Activated CD4-positive, alpha-beta T cell treated with anti-CD3 and anti-CD28 coated beads, Interleukin-2, amount 50 U/mL, for 48 hours (primary cell): ENCODE measurements around the gene ITGAD.

Experiments used
- DNase-seq, 2 experiments: peaks; one replicate each; pipeline ENCODE4 v3.0.0-alpha.2; 2020

ITGAD gene

DNA sequence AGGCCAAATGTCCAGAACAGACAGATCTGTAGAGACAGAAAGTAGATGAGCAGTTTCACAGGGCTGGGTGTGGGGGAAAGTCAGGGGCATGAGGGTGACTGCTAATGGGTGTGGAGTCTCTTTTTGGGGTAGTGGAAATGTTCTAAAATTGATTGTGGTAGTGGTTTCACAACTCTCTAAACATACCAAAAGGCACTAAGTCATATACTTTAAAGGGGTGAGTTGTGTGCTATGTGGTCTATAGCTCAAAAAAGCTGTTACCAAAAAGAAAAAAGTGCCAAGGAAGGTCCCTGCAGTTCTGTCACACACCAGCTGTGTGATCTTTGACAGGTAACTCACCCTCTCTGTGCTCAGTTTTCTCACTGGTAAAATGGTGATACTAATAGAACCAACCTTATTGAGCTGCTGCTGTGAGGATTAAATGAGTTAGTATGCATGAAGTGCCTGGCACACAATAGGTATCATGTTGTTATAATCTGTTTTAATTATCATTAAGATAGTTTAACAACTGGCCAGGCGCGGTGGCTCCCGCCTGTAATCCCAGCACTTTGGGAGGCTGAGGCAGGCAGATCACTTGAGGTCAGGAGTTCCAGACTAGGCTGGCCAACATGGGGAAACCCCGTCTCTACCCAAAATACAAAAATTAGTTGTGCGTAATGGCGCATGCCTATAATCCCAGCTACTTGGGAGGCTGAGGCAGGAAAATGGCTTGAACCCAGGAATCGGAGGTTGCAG is 27.8 kb upstream of the ITGAD start:
- no peak for DNase-seq

DNA sequence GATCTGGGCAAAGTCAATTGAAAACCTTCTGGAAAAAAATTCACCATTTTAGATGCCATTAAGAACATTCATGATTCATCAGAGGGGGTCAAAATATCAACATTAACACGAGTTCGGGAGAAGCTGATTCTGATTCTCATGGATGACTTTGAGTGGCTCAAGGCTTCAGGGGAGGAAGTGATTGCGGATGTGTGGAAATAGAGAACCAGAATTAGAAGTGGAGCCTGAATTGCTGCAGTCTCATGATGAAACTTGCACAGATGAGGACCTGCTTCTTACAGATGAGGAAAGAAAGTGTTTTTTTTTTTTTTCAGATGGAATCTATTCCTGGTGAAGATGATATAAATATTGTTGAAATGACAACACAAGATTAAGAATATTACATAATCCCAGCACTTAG is 25.3 kb upstream of the ITGAD start:
- DNase-seq: no peak

- no peak for DNase-seq
Measured at GRCh38 chr16:31371008-31371407, 22.1 kb upstream of the ITGAD start.

GRCh38 chr16:31371619-31372484 is 21.3 kb upstream of the ITGAD start:
- DNase-seq: no peak

- no peak for DNase-seq
Measured at GRCh38 chr16:31373235-31373634, 19.9 kb upstream of the ITGAD start.

GRCh38 chr16:31375231-31375630 is 17.9 kb upstream of the ITGAD start:
- DNase-seq: no peak

DNA sequence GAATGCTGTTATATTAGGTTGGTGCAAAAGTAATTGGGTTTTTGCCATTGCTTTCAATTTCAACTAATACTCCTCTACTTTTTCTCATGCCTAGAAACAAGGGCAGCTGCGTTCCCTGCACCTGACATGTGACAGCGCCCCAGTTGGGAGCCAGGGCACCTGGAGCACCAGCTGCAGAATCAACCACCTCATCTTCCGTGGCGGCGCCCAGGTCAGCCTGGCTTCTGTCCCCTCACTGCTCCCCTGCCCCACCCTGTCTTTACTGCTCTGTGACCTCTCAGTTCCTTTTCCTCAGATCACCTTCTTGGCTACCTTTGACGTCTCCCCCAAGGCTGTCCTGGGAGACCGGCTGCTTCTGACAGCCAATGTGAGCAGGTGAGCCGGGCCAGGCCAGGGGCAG is 16.4 kb upstream of the ITGAD start:
- no peak for DNase-seq

GRCh38 chr16:31377210-31377903 is 15.8 kb upstream of the ITGAD start:
- DNase-seq: no peak

DNA sequence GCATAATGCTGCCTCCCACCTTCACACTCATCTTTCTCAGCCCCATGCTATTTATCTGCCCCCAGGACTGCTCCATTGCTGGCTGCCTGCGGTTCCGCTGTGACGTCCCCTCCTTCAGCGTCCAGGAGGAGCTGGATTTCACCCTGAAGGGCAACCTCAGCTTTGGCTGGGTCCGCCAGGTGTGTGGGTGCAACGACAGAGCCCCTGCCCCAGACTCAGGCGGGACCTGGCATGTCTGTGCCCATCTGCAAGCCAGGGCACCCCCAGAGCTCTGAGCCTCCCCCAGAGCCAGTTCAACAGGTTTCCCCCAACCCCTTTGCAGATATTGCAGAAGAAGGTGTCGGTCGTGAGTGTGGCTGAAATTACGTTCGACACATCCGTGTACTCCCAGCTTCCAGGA is 12.9 kb upstream of the ITGAD start:
- no peak for DNase-seq

- peak; percentile 72 to 76 for DNase-seq
Measured at GRCh38 chr16:31382485-31383161, 10.5 kb upstream of the ITGAD start.

DNA sequence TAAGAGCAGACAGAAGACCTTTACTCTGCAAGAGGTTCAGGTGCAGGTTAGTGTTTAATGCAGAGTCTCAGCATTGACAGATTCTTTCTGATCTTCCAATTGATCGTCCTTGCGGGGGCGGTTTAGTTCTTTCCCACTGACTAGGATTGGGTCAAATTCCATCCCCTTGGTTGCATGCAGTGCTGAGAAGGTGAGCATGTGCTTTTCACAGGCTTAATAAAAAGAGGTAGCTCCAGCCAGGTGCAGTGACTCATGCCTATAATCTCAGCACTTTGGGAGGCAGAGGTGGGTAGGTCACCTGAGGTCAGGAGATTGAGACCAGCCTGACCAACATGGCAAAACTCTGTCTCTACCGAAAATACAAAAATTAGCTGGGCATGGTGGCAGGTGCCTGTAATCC is 7.5 kb upstream of the ITGAD start:
- DNase-seq: no peak

- DNase-seq: peak; percentile 13 to 28
Measured at GRCh38 chr16:31386157-31386984, 6.8 kb upstream of the ITGAD start.

- DNase-seq: no peak
Measured at GRCh38 chr16:31388535-31388934, 4.6 kb upstream of the ITGAD start.

DNA sequence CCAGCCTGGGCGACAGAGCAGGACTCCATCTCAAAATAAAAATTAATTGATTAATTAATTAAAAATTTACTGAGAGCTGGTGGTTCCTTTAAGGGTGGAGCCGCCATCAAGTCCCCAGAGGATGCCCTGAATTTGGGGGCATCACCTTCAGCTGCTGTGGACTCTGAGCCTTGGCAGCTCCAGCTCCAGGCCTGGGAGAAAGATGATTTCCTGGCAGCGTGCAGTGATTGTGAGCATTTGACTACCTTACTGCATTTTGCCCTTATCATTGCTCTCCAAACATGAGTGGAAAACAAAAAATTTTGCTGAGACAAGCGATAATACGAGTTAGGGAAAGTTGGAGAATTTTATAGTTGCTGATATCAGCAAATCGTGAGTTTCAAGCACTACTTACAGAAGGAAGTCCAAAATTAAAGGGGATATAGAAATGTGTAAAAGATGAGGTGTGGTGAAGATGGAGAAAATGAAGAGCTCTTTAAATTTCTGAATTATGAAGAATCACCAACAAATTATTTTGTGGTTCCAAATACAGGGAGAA is 2.6 kb upstream of the ITGAD start:
- DNase-seq: no peak

GRCh38 chr16:31395647-31396046 is 2.5 kb downstream of the ITGAD start:
- DNase-seq: no peak

DNA sequence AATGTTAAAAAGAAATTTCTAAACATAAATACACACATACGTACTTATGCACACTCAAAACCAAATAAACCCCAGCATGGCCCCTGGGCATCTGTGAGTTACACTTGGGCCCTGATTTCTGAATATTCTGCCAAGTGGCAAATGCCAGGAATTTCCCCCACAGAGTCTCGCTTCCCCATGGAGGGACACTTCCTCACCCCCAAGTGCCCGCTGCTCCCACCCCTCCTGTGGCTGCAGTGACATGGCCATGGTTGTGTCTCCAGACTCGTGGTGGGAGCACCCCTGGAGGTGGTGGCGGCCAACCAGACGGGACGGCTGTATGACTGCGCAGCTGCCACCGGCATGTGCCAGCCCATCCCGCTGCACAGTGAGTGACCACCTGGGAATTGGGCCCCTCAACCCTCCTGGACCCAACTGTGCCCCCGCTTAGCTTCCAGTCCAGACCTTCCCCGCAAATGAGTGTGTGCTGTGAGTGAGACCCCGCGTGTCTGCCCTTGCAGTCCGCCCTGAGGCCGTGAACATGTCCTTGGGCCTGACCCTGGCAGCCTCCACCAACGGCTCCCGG is 4.0 kb downstream of the ITGAD start:
- no peak for DNase-seq

GRCh38 chr16:31397701-31398100 is 4.6 kb downstream of the ITGAD start:
- no peak for DNase-seq

GRCh38 chr16:31400191-31400590 is 7.1 kb downstream of the ITGAD start:
- no peak for DNase-seq

DNA sequence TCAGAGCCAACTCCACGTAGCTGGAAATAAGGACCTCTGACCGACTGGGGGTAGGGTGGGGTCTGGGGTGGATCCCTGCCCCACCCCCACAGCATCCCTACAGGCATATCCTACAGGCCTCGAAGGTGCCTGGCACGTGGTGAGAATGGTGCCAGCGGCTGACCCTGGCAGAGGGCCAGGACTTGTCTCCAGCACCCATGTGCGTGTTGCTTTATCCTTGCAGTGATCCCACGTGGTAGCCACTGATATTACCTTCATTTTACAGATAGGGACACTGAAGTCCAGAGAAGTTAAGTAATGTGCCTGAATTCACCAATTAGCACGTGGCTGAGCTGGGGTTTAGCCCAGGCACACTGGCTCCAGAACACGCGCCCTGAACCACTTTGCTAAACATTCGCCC is 8.3 kb downstream of the ITGAD start:
- no peak for DNase-seq

DNA sequence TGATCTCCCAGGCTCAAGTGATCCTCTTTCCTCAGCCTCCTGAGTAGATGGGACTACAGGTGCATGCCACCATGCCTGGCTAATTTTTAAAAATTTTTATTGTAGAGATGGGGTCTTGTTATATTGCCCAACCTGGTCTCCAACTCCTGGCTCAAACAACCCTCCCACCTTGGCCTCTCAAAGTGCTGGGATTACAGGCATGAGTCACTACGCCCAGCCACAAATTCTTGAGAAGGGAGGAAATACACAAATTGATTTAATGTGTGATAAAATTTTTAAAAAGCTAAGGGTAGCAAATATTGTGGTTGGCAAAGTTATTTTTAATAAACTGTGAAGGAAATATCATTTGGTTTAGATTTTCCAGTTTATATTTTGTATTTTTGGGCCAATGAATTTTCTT is 9.6 kb downstream of the ITGAD start:
- DNase-seq: no peak

DNA sequence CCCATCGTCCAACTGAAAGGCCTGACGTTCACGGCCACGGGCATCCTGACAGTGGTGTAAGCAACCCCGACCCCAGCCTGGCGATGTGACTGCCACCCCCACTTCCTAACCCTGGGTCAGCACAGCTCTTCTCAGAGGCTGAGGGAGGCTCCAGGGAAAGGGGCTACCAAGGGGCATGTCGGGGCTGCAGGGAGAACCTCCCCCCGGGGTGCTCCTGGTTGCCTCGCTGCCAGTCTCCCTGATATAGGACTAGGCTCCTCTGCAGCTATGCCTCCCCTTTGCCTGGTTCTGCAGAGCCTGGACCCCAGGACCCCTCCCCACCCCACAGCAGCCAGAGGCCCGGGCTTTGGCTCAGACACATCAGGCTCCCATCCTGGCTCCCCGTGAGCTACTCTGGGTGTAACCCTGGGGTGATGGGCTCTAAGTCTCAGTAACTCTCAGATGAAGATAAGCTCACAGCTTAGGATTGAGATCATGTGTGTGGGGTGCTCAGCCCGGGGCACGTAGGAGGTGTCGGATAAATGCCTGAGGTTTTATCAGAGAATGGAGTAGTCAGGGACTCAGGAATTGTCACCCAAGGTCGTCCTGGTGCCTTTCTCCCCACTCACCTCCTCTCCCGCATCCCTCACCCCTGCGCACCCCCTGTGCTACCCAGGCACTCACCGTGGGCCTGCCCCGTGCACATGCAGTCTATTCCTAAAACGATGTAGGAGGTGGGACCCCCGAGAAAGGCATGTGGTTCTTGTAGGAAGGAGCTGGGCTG is 10.6 kb downstream of the ITGAD start:
- DNase-seq: no peak
